Breast epithelium (tissue), 4 donors: ENCODE data around the gene RSBN1L. TPM values are rescaled to one million over a fixed set of nuclear protein-coding genes. Genes with fewer than 3 reads are reported as not detected.

ENCODE experiments used
- DNase-seq, 2 donors: peaks; one replicate each; pipeline ENCODE4 v3.0.0-alpha.2; 2019; ENCODE audit warnings: low spot score in 2 of 2
- H3K27ac ChIP-seq, 2 donors: fragments of 200-600 bp; sonication (generic) in 1 of 2; one replicate each; pipeline ENCODE4 v1.5.1; 2016 to 2019; ENCODE audit warnings: mild to moderate bottlenecking in 1 of 2
- H3K27me3 ChIP-seq, 2 donors: fragments of 200-600 bp; sonication (generic) in 1 of 2; one replicate each; pipeline versions ENCODE4 v1.5.1 to v1.6.0; 2017 to 2019; ENCODE audit warnings: control low read depth in 1 of 2, mild to moderate bottlenecking in 1 of 2
- H3K36me3 ChIP-seq: fragments of 200-600 bp; one replicate; pipeline ENCODE4 v1.5.1; 2019
- H3K4me1 ChIP-seq, 2 donors: fragments of 200-600 bp; sonication (generic); one replicate each; pipeline ENCODE4 v1.5.1; 2016 to 2019; ENCODE audit warnings: control low read depth in 1 of 2
- H3K4me3 ChIP-seq, 3 donors: fragments of 200-600 bp; sonication (generic); 1 replicate in 2 of 3; 2 replicates in 1 of 3; pipeline ENCODE4 v1.5.1; 2016 to 2019; ENCODE audit warnings: mild to moderate bottlenecking in 3 of 3, moderate library complexity in 2 of 3
- H3K9me3 ChIP-seq, 2 donors: fragments of 200-600 bp; sonication (generic) in 1 of 2; one replicate each; pipeline ENCODE4 v1.5.1; 2016 to 2019; ENCODE audit warnings: control low read depth in 1 of 2
- CTCF ChIP-seq, 3 donors: fragments of 450-650 bp; IDR thresholded peaks; one replicate each; pipeline ENCODE4 v1.5.1; 2016 to 2017; ENCODE audit warnings: antibody characterized with exemption in 3 of 3, mild to moderate bottlenecking in 3 of 3, moderate library complexity in 3 of 3
- POLR2A ChIP-seq: fragments of 450-650 bp; IDR thresholded peaks from one replicate; pipeline ENCODE4 v1.6.1; 2016; ENCODE audit warnings: antibody characterized with exemption, mild to moderate bottlenecking, moderate library complexity
- POLR2AphosphoS5 ChIP-seq, 3 donors: sonication (generic); formaldehyde crosslinking; IDR thresholded peaks; one replicate each; pipeline ENCODE4 v1.6.1; 2017; ENCODE audit warnings: antibody characterized with exemption in 3 of 3
- intact Hi-C: fragments of 100-400 bp; cut with DNase I; formaldehyde crosslinking; loops from one replicate; pipeline ENCODE4 v1.15.1; 2023; ENCODE audit warnings: low total_unique reads
- total RNA-seq, 3 donors: library from RNA; depleted of rRNA; stranded (reverse); fragments of >200 nt; gene quantifications; one replicate each; pipeline ENCODE4 v1.1.0, GENCODE V29; 2016

The RSBN1L gene
- total RNA-seq, 3 donors from 2014 or later, result 13.9 to 34.5 (median 29.8) TPM

- Histone ChIP-seq H3K9me3 (peaks cover 0 to 21% of the 10 kb centered on the region in 2 donors), H3K27ac (no peak overlapping the region), H3K36me3 (no peaks in the 10 kb centered on the region), H3K4me1 (no peaks in the 10 kb centered on the region), H3K27me3 (no peaks in the 10 kb centered on the region), H3K4me3 (no peak overlapping the region)
- TF ChIP-seq POLR2A (no peak), CTCF (IDR thresholded peaks at IDR 0.05) (no peak), POLR2AphosphoS5 (IDR thresholded peaks at IDR 0.05) (no peak)
- no peak for DNase-seq
- intact Hi-C loops, result no loop called here
These were observed 106.5 kb downstream of the RSBN1L start for GRCh38 chr7:77802557-77803405.

- TF ChIP-seq POLR2AphosphoS5 (IDR thresholded peaks at IDR 0.05) (no peak), POLR2A (no peak), CTCF (IDR thresholded peaks at IDR 0.05) (no peak)
- no peak for DNase-seq
- intact Hi-C loops, result no loop called here
- no peak overlapping the region for H3K27ac ChIP-seq
- H3K27me3 ChIP-seq, result no peaks in the 10 kb centered on the region
- no peak overlapping the region for H3K4me3 ChIP-seq
- no peaks in the 10 kb centered on the region for H3K4me1 ChIP-seq
- H3K9me3 ChIP-seq, result peaks cover 0 to 31% of the 10 kb centered on the region in 2 donors
- H3K36me3 ChIP-seq, result no peaks in the 10 kb centered on the region
These were observed 110.2 kb downstream of the RSBN1L start for GRCh38 chr7:77806425-77806824.

GRCh38 chr7:77808517-77808916 lies 112.3 kb downstream of the RSBN1L start:
- no peaks in the 10 kb centered on the region for H3K36me3 ChIP-seq
- H3K4me1 ChIP-seq, result no peaks in the 10 kb centered on the region
- no peak overlapping the region for H3K27ac ChIP-seq
- no peak for TF ChIP-seq CTCF (IDR thresholded peaks at IDR 0.05)
- TF ChIP-seq POLR2AphosphoS5 (IDR thresholded peaks at IDR 0.05), result no peak
- TF ChIP-seq POLR2A, result no peak
- no peak for DNase-seq
- intact Hi-C loops, result no loop called here
- no peak overlapping the region for H3K4me3 ChIP-seq
- H3K9me3 ChIP-seq, result peaks cover 0 to 31% of the 10 kb centered on the region in 2 donors
- no peaks in the 10 kb centered on the region for H3K27me3 ChIP-seq

- Histone ChIP-seq H3K36me3 (no peaks in the 10 kb centered on the region), H3K27me3 (no peaks in the 10 kb centered on the region), H3K27ac (no peak overlapping the region), H3K9me3 (peaks cover 0 to 21% of the 10 kb centered on the region in 2 donors), H3K4me3 (no peak overlapping the region), H3K4me1 (no peaks in the 10 kb centered on the region)
- no peak for DNase-seq
- TF ChIP-seq CTCF (IDR thresholded peaks at IDR 0.05) (no peak), POLR2AphosphoS5 (IDR thresholded peaks at IDR 0.05) (no peak), POLR2A (no peak)
- intact Hi-C loops, result no loop called here
These were observed 115.4 kb downstream of the RSBN1L start for GRCh38 chr7:77811516-77812289.

- no peak overlapping the region for H3K27ac ChIP-seq
- TF ChIP-seq POLR2AphosphoS5 (IDR thresholded peaks at IDR 0.05) (no peak), CTCF (IDR thresholded peaks at IDR 0.05) (no peak), POLR2A (no peak)
- no peak for DNase-seq
These were observed 116.0 kb downstream of the RSBN1L start for GRCh38 chr7:77812290-77812685.

More at GRCh38 chr7:77812290-77812685, 116.0 kb downstream of the RSBN1L start:
- H3K27me3 ChIP-seq, result no peaks in the 10 kb centered on the region
- no peaks in the 10 kb centered on the region for H3K36me3 ChIP-seq
- intact Hi-C loops, result no loop called here
- H3K4me3 ChIP-seq, result no peak overlapping the region
- H3K4me1 ChIP-seq, result no peaks in the 10 kb centered on the region
- H3K9me3 ChIP-seq, result peaks cover 0 to 15% of the 10 kb centered on the region in 2 donors
